ENCODE data around the gene GMPR2.

DNA sequence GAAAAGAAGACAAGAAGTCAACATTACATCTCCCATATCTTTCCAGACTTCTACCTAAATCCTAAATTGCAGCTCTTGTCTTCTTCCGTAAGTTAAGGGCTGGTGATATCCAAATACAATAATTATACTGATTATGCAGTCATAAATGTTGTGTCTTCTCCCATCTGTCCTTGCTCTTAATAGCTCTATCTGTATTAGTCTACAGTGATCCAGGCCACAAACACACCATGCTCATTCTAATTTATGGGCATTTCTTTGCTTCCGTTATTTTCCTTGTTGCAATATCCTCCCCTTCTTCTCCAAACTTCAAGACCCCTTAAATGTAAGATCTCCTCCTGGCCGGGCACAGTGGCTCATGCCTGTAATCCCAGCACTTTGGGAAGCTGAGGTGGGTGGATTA is 13.2 kb upstream of the GMPR2 start:
- TF ChIP-seq CTCF (IDR thresholded peaks at IDR 0.05) (no peak), POLR2A (IDR thresholded peaks at IDR 0.05) (no peak)
